ENCODE measurements around the gene PLA1A. TPM values are rescaled to one million over a fixed set of nuclear protein-coding genes. Genes with fewer than 3 reads are reported as not detected.
A peak's percentile ranks its signal among the peaks of the same experiment; 100 is the strongest.
"Not testable (repeated sequence)": the region's sequence is repeated elsewhere in the genome, so short reads cannot be mapped to it uniquely, and the experiment has no call there.

PLA1A gene
- total RNA-seq, 1 donor from 2014 or later, result 14.8 TPM

DNA sequence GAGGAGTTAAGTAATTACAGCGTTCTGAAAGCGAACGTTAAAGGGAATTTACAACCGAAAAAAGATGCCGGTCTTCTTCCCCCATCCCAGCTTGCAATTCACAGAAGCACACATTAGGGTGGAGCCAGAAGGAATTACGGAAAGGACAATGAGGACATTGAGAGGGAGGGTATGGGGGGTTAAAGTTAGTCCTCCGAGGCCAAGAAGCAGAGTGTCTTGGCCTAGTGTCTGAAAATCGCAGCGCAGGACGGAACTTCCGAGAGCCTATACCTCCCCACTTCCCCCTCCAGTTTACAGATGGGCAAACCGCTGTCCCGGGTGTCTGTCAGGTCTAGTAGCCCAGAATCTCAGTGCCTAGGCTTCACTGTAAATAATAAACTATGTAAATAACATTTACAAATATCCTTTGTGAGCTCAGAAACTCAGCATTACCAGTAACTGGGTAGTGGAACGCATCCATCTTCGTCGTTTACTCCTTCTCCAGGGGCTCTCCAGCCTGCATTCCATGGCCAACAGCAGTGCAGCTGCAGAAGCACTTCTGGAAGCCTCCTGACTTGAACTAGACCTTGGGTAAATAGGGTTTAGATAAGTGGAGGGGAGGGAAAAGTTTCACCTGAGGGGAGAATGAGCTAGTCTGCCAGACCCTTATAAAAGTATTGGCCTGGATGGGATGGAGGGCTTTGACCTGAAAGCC is 17.5 kb upstream of the PLA1A start:
- DNase-seq, result no peak

DNA sequence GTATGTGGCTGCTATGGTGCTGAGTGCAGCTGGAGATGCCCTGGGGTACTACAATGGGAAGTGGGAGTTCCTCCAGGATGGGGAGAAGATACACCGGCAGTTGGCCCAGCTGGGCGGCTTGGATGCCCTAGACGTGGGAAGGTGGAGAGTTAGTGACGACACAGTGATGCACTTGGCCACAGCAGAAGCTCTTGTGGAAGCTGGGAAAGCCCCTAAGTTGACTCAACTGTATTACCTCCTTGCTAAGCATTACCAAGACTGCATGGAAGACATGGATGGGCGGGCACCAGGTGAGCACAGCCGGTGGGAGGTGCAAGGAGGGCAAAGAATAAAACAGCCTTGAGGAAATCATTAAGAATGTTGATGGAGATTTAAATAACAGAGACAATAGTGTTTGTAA is 15.5 kb upstream of the PLA1A start:
- DNase-seq, result no peak

DNA sequence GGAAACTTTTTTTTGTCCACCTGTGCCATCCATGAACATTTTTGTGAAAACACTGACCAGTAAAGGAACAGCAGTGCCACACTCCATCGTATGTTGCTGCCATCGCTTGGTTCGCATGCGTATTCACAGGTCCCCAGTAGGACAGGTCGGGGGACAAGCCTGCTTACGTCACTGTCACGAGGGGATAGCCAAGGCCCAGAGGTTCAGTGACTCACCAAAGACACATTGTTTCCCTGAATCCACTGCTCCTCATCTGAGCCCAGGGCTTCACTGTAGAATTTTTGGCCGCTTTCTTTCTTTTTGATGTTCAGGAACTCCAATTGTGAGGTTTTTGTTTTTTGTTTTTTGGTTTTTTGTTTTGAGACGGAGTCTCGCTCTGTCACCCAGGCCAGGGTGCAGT is 12.5 kb upstream of the PLA1A start:
- DNase-seq, result no peak

DNA sequence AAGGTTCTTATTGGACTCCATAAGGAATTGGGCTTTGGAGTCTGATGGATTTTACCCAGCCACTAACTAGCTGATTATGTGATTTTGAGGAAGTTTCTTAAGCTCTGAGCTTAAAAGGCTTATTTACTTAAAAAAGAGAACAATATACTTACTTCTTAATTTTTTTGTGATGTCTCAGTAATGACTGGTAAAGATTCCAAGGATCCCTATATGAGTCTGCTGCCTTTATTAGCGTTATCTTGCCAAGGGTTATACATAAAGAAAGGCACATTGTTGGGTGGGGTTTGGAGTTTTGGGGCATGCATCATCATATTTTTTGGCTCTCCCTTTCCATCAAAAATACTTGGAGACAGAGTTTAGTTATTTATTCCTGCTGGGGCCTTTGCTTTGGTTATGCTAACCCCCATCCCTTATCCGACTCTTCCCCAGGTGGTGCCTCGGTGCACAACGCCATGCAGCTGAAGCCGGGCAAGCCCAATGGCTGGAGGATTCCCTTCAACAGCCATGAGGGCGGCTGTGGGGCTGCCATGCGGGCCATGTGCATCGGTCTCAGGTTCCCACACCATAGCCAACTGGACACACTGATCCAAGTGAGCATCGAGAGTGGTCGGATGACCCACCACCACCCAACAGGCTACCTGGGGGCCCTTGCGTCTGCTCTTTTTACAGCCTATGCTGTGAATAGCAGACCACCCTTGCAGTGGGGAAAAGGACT is 11.7 kb upstream of the PLA1A start:
- no peak for DNase-seq

DNA sequence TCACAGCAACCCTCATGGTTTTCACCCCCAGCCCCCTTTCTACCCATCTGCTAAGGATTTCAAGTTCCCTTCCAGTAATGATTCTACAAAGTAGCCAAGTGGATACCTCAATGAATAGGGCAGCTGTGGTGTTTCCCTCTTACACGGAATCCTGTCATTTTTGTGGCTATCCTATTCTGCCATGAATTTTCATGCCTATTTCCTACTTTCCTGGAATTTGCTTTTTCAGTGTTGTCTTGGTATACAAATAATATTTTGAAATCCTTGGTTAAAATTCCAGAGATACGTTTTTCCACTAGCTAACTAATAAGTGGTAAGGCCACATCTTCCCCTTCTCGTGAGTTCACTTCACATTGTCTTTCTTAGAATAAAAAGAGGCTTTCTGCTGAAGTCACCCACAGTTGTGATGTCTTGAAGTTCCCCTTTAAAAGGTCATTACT is 10.9 kb upstream of the PLA1A start:
- no peak for DNase-seq

DNA sequence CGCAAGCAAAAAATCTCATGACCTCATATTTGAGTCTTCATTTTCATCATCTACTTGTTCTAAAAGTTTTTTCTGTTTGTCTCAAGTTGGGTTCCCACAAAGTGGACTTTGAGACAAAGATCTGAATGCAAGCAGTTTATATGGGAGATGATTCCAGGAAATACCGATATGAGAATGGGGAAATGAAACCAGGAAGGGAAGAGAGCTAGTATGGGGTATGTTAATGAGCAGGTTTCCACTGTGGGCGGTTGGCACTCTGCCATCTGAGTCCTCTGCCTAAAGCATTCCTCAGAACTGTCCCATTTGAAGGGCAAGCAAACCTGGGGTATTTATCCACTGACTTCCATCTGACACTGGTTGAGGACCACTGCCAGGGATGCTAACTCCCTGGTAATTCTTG is 9.6 kb upstream of the PLA1A start:
- DNase-seq, result peak; percentile 41

DNA sequence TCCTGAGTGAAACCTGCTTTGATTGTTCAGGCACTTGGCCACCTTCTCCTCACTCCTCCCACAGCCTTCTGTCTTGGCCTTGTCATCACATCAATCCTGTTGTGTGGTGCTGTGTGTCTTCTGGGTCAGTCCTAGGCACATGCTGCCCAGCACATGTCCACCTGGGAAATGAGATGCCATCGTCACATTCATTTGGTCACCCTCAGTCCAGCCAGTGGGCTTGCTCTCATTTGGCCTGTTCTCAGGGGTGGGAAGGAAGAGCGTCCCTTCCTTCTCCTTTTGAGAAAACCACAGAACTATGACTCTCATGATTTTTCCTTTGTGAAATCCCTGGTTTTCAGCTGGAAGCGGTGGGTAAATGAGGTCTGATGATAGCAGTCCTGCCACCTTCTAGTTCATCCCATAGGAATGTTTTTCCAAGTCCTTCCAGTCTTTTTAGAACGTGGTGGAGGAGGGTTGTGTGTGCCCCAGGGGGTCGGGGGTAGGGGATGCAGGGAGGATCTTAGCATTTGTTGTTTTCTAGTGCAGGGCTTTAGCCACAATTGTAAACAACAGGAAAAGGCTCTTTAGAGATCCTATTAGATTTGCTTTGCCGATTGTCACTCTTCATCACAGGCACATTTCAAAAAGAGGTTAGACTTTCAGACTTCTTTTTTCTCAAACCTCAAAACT is 8.4 kb upstream of the PLA1A start:
- DNase-seq, result no peak

DNA sequence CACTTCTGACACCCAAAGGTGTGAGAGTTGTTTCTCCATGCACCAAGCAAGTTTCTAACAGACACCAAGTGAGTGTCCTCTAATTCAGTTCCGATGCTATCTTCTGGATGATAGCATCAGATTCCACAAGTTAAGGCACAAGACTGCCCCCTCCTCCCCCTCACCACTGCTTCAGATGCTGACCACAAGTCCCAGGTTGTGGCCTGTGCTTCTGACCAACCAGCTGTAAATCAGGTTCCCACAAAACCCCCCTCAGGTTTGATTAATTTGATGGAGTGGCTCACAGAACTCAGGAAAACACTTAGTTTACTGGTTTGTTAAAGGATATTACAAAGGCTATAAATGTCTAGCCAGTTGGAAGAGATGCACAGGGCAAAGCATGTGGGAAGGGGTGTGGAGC is 7.0 kb upstream of the PLA1A start:
- no peak for DNase-seq

DNA sequence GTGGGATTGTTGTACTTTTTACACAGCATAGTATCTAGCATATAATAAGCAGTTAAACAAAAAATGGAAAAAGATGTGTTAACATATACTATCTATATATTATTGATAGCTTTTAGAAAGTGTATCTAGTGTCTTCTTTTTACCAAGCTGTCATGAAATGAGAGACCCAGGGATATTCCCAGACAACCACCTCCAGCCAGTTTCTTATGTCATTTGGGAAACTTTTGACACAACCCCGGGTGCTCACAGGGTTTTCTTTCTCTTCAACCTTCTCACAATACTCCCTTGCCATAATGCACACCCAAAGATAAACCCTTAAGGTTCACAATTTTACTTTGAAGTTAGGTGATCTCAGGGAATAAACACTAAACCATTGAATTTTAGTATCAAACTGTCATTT is 4.8 kb upstream of the PLA1A start:
- DNase-seq, result no peak

DNA sequence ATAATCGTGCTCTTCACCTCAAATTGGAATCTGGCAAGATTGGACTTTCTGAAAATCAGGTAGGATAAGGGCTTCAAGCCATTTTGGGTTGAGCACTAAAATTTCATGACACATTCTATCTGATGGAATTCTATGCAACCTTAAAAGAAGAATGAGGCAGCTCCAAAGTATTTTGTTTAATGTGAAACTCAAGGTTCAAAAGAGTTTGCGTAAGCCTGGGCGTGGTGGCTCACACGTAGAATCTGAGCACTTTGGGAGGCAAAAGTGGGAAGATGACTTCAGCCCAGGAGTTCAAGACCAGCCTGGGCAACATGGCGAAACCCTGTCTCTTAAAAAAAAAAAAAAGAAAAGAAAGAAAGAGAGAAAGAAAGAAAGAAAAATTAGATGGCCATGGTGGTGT is 3.6 kb upstream of the PLA1A start:
- DNase-seq, result no peak

DNA sequence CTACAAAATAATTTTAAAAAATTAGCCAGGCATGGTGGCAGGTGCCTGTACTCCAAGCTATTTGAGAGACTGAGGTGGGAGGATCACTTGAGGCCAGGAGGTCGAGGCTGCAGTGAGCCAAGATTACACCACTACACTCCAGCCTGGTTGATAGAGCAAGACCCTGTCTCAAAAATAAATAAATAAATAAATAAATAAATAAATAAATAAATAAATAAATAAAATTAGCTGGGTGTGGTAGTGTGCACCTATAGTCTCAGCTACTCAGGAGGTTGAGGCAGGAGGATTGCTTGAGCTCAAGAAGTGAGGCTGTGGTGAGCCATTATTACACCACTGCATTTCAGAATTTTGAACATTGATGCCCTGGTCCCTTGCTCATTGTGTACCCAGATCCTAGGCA is 2.8 kb upstream of the PLA1A start:
- not testable (repeated sequence) for DNase-seq

DNA sequence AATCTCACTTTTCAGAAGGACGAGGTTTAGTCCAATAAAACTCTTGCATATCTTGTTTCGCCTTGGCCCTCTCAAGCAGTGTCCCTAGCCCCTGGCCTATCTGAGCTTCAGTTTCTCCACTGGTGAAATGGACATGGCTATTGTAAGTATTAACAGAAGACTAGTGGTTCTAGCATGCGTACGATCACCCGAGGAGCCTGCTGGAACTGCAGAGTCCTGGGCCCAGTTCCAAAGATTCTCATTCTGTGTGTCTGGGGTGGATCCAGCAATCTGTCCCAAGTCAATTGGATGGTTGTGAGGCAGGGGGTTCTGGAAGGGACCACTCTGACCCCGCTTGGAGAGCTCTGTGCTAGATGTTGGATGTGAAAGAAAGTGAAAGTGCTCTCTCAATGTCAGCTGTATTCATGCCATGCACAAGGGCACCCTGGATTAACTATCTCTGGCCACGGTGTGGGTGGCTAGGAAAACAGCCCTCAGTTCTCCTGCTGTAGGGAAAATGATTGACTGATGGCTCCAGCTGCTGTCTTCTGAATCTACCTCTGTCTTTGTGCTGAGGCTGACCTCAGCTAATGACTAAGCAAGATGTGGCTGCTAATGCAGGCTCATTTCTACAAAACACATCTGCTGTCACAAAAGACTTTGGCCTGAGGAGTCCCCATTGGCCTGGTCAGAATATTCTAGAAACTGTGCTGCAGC is 1.9 kb upstream of the PLA1A start:
- DNase-seq, result no peak

DNA sequence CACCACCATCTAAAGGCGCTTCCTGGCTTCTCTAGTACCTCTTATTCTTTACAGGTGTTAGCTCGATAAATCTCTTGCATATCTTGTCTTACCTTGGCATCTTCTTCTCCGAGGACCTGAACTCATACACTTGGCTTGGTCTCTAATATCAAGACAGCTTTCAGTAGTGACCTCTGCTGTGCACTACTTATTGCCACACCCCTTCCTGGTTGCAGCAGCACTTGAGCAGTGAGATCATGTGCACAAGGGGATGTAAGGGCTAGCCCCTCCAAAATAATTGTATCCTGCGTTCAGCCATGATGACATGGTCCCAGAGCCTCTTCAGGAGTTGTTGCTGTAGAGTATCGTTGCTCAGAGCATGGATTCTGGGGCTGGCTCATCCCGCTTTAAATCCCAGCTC is 1.3 kb upstream of the PLA1A start:
- no peak for DNase-seq

DNA sequence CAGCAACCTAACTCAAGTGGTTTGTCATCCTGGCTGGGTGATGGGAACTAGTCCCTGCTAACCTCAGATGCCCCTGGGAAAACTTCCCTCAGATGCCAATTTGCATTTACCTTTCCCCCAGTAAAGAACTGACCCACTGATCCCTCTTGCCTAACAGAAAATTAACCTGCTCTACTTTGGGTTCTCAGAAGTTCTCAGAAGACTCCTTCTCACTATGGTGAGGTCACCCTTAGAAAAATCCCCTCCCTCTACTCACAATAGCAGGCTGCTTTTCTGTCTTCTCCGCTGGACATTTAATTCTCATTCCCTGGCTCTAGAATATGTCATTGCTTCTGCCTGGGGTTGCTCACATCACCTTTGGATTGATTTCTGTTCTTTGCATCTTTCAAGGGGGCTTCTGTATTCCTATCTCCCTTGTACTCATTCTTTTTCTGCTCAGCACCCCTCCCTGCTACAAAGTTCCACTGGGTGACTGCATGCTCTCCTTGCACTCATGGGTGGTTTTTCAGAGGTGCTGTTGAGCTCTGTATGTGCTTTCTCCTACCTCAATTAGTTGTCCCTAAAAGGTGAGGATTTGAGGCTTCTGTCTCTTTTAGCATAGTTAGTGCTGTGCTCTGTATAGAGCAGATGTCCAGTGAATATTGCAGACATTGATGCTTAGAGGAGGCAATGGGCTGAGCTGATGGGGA is 869 bp downstream of the PLA1A start:
- no peak for DNase-seq

DNA sequence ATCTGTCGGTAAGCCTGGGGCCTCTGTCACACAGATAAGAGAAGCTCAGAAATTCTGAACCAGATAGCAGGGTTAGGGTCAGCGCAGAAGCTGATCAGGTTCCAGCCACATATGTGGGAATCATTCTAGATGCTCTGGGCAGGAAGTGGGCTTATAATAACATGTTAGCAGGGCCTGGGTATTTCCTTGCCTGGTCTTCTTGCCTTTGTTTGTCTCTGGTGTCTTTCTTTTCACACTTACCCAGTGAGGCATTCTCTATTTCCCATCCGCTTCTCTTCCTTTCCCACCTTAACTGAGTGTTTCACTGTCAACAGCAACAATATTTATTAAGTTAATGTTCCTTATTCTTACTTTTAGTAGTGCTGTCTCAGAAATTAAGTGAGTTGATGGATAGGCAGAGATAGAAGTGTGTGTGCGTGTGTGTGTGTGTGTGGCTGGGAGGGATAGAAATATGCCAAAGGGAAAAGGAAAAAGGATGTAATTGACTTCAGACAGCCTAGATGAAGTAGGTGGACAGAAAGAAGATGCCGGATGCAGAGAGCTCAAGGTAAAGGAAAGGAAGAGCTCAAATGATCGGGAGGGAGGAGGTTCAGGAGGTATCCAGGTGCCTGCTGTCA is 2.0 kb downstream of the PLA1A start:
- DNase-seq, result no peak

DNA sequence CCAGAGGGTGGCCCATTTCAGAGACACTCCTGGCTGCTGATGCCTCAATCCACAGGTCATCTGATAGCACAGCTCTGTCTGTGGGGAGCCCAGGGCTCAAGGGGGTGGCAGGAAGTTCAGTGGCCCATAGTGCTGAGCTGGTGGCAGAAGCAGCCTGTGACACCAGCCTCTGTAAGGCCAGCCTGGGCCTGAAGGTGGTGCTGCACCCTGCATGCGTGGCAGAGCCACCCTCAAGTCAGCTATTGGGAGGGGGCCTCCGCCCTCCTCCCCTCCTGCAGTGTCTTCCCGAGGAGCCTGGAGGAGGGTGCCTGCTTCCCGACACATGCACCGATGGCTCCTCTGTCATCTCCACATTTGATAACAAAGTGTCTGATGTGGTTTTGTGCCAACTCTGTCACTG is 3.0 kb downstream of the PLA1A start:
- peak; percentile 30 for DNase-seq

DNA sequence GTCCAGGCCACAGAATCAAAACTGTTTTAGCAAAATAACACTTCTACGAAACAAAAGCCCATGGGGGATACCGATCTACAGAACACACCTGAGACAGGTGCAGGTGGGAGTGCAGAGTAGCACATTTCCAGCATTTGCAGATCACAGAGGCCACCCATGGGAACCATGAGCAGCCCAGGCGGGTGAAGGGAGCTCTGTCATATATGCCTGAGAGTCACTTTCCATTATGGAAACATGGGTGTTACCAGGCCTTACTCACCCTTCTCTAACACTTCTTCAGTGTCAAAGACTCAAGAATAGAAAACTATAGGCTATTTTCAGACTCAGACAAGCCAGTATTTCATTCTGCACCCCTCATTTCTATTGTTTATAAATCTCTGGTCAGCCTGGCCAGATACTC is 3.5 kb downstream of the PLA1A start:
- DNase-seq, result no peak

DNA sequence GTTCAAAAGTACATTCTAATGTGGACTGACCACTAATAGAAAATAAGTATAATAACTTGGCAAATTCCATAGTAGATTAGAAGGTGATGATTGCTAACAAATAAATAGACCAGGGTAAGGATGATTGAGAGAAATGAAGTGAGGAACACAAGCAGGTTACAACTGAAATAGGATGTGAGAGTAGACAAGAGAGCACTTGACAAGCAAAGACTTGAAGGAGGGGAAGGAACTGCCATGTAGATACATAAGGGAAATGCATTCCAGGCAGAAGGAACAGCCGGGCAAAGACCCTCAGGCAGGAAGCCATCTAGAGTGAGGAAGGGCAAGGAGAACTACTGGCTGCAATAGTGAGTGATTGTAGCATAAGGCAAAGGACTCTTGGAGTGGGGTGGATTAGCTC is 5.0 kb downstream of the PLA1A start:
- no peak for DNase-seq

DNA sequence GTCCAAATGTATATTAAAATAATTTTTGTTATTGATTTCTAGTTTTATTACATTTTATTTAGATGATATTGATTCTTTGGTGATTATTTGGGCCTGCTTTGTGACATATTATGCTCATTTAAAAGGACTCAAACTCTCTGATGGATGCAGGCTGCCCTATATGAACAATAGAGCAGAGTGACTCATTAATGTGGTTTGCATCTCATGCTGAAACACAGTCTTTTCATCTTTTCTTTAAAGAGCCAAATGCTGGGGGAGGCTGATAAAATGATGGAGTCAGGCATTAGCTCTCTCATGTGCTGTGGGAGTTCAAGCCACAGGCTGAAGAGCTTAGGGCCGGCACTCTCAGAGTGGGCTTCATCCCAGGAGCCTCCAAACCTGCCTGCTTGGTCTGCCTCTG is 7.2 kb downstream of the PLA1A start:
- peak; percentile 32 for DNase-seq

DNA sequence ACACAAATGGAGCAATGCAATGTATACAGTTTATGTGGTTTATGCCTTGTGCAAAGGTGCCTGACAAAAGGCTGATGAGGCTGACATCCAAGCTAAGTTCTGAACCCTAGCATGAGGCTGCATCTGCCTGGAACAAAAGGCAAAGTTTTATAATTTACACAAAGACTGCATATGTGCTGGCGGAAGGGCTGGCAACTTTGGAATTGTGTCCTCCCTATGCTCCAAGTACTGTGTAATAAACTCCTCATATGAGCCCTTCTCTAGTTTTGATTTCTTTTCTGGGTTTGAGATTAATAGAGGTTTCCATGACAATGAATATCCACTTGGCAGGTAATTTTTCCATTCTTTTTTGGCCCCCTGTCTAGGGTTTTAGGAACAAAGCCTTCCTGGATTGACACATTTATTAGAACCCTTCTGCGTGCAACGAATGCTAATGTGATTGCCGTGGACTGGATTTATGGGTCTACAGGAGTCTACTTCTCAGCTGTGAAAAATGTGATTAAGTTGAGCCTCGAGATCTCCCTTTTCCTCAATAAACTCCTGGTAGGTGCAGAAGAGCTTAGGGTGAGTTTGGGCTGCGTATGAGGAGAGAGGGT is 10.8 kb downstream of the PLA1A start:
- no peak for DNase-seq

DNA sequence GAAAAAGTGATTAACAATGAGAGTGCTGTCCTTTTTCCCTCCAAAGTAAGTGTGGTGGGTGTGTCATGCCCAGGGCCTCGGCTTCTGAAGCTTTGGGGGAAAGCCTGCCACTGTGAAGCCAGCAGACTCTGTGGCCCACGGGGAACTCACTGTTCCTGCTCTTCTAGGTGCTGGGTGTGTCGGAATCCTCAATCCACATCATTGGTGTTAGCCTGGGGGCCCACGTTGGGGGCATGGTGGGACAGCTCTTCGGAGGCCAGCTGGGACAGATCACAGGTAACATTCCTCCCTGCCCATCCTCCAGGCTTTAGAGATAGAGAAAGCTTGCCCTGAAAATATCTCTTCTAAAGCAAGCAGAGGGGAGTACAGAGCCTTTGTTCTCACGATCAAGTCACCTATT is 11.6 kb downstream of the PLA1A start:
- DNase-seq, result no peak

DNA sequence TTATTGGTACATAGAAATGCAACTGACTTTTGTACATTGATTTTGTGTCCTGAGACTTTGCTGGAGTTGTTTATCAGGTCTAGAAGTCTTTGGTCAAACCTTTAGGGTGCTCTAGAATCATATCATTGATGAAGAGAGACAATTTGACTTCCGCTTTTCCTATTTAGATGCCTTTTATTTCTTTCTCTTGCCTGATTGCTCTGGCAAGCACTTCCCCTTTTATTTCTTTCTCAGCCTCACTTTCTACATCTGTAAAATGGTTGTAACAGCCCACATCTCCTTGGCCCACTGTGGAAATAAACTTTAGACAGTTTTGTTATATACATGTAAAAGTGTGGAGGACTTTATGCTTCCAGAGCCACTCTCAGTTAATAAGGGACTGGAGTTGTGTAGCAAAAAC is 14.0 kb downstream of the PLA1A start:
- no peak for DNase-seq
